ENCODE data around the gene TMEM183A.
"Not testable (repeated sequence)": the region's sequence is repeated elsewhere in the genome, so short reads cannot be mapped to it uniquely, and the experiment has no call there.

The TMEM183A gene

DNA sequence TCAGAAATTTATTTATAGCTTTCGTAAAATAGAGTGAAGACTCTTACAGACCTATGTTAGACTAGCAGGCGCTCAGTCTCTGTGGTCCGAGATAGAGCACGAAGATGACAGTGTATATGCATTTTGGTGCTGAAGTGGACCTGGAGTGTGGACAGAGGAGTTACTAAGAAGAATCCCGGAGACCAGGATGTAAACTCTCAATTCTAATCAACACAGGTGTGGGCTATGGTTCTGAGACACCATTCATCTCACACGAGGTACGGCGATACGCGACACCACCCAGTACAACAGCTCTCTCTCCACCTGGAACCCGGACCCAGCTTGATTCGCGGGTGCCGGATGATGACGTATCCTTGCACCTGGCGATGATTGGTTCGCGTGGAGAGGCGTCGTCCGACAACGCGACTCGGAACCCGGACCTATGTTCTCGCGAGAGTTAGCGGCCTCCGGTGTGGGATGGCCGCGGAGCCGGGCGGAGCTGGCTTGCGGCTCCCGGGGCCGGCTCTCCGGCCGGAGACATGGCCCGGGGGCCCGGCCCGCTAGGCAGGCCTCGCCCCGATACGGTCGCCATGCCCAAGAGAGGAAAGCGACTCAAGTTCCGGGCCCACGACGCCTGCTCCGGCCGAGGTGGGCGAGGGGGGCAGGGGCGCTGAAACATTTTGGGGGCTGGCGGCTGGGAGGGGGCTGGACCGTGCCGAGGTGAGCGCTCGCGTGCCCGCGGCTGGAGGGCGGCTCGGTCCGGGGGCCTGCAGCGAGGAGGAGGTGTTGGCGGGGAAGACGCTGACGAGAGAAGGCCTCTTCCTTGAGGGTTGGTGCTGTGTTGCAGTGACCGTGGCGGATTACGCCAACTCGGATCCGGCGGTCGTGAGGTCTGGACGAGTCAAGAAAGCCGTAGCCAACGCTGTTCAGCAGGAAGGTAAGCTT is at the start of gene TMEM183A:
TSS of gene TMEM183A (plus strand) at position 427 of the 924 bp plus-strand sequence. CDS start at position 519, 92 bp downstream.
- peak; percentile 85 to 87 for DNase-seq

DNA sequence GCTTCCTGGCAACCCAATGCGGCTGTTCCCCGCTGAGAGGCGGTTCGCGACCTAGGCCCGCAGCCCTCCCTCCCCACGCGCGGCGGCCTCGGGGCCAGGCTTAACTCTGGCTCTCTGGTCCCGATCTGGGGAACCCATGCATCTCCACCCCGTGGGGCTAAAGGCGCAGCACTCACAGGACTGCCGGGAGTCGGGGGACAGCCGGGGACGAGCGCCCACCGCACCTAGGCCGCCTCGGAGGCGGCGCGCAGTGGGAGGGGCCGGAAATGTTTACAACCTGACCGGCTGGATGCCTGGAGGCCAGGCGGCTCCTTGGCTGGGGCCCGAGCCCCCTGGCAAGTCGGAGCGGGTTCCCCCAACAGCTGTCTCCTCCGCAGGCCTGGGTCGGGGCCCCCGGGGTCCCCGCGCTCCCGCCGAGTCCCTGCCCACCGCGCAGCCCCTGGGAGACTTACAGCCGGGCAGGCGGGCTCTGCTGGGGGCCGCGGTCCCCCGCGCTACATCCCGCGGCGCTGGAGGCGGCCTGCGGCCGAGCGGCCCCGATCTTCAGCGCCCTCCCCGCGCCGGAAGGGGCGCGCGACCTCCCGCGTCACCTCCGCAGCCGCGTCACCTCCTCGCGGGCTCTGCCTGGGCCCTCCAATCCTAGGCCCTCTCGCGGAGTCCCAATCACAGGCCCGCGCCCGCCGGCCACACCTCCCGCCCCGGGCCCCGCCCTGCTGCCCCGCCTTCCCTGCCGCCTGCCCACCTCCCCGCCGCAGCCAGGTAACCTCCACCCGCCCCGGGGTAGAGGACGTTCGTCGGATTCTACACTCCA is 49.2 kb upstream of the TMEM183A start, which contains the start of gene ADIPOR1:
TSS of gene ADIPOR1 (minus strand) at position 580 of the 811 bp plus-strand sequence. CDS start 7,242 bp downstream, outside the sequence.
- peak; percentile 17 to 53 for DNase-seq

- no peak for DNase-seq
These were observed 48.5 kb upstream of the TMEM183A start for GRCh38 chr1:202958544-202959275.

- DNase-seq: peak; percentile 17 to 30
These were observed 47.9 kb upstream of the TMEM183A start for GRCh38 chr1:202959276-202959620.

GRCh38 chr1:202961220-202961880 is 45.8 kb upstream of the TMEM183A start:
- no peak for DNase-seq

- DNase-seq: no peak
These were observed 42.3 kb upstream of the TMEM183A start for GRCh38 chr1:202964791-202965410.

- no peak for DNase-seq
These were observed 41.8 kb upstream of the TMEM183A start for GRCh38 chr1:202965422-202965821.

DNA sequence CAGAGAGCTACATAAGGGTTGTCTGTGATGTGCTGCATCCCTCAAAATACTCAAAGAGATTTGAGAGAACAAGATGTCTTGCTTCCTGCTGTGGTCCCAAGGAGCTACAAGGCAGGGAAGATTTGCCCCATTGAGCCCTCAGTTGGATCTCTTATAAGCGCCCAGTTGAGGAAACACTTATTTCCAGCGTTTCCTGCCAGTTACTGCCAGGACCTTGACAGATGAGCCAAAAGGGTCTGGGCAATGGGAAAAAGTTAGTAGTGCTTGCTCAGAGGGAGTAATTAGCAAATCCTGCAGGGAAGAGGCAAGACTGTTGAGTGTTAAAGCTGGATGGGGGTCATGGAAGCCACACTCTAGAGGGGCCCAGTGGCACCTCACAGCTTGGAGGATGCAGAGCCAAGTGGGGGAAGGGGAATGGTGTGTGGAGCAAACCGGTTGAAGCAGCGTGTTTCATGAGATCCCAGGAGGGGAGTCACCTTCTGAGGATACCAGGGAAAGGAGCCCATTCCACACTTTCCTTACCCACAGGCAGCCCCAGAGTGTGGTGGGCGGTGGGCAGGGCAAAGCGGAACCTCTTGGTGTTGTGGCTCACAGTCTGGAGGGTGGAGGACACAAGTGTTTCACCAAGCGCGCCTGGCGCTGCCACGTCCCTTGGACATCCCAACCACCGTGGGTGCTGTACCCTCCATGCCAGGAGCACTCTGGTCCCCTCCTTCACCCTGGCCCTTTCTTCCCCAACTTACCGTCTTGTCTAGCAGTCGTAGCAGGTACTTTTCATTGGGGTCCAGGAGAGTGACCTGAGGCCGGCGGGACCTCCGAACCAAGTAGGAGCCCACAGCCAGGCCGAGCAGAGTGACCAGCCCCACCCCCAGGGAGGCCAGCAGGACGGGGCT is 40.9 kb upstream of the TMEM183A start:
- no peak for DNase-seq

GRCh38 chr1:202967684-202968281 is 39.4 kb upstream of the TMEM183A start:
- DNase-seq: no peak

GRCh38 chr1:202968351-202968750 is 38.8 kb upstream of the TMEM183A start:
- DNase-seq: no peak

DNA sequence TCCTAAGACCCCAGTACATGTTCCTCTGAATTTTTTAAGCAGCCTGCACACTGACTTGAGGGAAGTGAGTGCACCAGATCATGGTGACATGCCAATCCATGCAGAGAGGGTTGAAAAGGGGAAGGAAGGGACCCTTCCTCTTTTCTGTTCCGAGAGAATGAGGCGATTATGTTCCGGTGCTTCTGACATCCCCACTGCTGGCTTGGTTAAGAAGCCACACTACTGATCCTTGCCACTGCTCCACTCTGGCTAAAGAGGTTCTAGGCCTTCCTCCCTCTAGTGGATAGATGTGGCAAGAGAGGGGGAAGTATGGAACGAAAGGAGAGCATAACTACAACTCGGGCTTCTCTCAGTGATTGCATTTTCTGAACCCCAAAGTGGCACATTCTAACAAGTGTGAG is 38.3 kb upstream of the TMEM183A start:
- DNase-seq: peak; percentile 21 to 58

DNA sequence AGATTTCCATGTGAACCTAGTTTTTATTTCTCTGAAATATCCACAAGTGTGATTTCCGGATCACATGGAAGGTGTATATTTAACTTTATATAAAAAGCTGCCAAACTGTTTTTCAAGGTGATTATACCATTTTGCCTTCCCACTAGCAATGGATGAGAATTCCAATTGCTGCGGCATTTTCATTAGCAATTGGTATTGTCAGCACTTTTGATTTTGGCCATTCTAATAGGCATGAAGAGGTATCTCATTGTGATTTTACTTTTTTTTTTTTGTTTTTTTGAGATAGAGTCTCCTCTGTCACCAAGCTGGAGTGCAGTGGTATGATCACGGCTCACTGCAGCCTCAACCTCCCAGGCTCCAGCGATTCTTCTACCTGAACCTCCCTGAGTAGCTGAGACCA is 35.1 kb upstream of the TMEM183A start:
- DNase-seq: no peak

- no peak for DNase-seq
These were observed 32.3 kb upstream of the TMEM183A start for GRCh38 chr1:202974856-202975255.

- no peak for DNase-seq
These were observed 30.5 kb upstream of the TMEM183A start for GRCh38 chr1:202976633-202977032.

DNA sequence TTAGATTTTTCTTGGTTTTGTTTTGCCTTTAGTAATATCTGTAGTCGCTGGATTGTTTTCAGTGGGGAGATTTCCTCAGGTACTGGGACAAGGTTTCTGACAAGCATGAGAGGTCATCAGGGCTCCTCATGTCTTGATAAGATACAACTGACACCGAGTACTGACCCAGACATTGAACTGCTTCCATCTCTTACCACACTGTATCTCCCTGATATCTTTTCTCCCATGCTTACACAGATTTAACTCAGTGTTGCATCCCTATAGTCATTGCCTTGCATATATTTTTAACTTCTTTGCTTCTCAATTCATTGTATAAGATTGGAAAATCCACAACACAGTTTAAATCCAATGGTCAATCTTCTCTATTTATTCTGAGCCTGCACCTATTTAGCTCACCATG is 27.7 kb upstream of the TMEM183A start:
- DNase-seq: no peak

DNA sequence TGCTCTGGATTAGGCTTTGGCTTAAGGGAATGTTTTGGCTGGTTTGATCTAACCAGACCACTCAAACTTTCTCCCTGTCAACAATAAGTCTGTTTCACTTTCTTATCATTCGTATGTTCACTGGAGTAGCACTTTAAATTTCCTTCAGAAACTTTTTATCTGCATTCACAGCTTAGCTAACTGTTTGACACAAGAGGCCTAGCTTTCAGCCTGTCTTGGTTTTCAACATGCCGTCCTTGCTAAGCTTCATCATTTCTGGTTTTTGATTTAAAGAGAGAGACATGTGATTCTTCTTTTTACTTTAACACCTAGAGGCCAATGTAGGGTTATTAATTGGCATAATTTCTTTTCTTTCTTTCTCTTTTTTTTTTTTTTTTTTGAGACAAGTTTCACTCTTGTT is 25.2 kb upstream of the TMEM183A start:
- DNase-seq: no peak

GRCh38 chr1:202982715-202983430 is 24.3 kb upstream of the TMEM183A start:
- no peak for DNase-seq

- not testable (repeated sequence) for DNase-seq
These were observed 21.1 kb upstream of the TMEM183A start for GRCh38 chr1:202986120-202986519.

DNA sequence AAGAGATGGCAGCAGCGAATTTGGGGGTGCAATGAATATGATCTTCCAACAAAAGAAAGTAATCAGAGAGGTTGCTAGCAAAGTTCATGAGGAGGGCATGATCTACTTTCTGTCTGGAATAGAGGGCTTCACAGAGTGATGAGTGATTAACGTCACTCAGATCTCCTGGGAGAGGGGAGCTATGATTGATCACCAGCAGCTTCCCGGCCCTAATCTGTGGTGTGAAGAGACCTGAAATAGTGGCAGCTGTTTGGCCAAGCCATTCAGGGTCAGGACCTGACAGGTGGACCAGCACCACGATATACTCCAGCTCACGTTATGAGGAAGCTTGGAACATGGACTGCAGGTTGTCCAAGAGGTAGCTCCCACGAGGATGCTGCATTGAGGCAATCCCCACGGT is 19.9 kb upstream of the TMEM183A start:
- DNase-seq: no peak
